Ishikawa (cell line): ENCODE data around the gene IFNE.

Source experiments
- CEBPB ChIP-seq: IDR thresholded peaks from 2 replicates; pipeline ENCODE4 v1.6.1; 2012
- CREB1 ChIP-seq: IDR thresholded peaks from 2 replicates; pipeline ENCODE4 v1.6.1; 2012; ENCODE audit warnings: low read depth
- EP300 ChIP-seq: IDR thresholded peaks from 2 replicates; pipeline ENCODE4 v1.6.1; 2012; ENCODE audit warnings: borderline replicate concordance
- FOXM1 ChIP-seq: IDR thresholded peaks from 2 replicates; pipeline ENCODE4 v1.6.1; 2012; ENCODE audit warnings: low read depth, borderline replicate concordance
- MAX ChIP-seq: IDR thresholded peaks from 2 replicates; pipeline ENCODE4 v1.6.1; 2012
- NFIC ChIP-seq: IDR thresholded peaks from 2 replicates; pipeline ENCODE4 v1.6.1; 2012
- RAD21 ChIP-seq: IDR thresholded peaks from 2 replicates; pipeline ENCODE4 v1.6.1; 2012; ENCODE audit warnings: low read depth
- TAF1 ChIP-seq: IDR thresholded peaks from 2 replicates; pipeline ENCODE4 v1.6.1; 2012; ENCODE audit warnings: low read depth, mild to moderate bottlenecking
- TCF12 ChIP-seq: IDR thresholded peaks from 2 replicates; pipeline ENCODE4 v1.6.1; 2012; ENCODE audit warnings: low read depth
- TEAD4 ChIP-seq: IDR thresholded peaks from 2 replicates; pipeline ENCODE4 v1.6.1; 2012
- USF1 ChIP-seq: IDR thresholded peaks from 2 replicates; pipeline ENCODE4 v1.6.1; 2012
- YY1 ChIP-seq: IDR thresholded peaks from 2 replicates; pipeline ENCODE4 v1.6.1; 2012; ENCODE audit warnings: low read depth
- TF ChIP-seq, protein P1 (sequence below): IDR thresholded peaks from 2 replicates; pipeline ENCODE4 v1.6.1; 2012; ENCODE audit warnings: low read depth, mild to moderate bottlenecking

DNA sequence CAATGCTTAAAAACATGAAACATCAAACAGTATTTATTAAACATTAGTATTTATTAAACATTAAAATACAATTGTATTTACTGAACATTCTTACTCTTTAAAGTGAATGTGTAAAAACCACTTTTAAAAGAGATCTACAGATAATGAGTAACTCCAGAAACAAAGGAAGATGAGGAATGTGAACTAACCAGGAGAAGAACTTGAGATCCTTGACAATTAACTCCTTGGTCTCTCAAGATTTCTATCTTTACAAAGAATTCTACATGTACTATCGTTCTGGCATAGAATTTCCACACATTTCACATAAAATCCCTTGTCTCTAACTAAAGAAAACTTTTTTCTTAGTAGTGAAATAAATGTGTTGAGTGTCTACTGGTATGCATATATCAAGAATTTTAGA is 28.7 kb upstream of the IFNE start:
- TF ChIP-seq, protein P1, sequence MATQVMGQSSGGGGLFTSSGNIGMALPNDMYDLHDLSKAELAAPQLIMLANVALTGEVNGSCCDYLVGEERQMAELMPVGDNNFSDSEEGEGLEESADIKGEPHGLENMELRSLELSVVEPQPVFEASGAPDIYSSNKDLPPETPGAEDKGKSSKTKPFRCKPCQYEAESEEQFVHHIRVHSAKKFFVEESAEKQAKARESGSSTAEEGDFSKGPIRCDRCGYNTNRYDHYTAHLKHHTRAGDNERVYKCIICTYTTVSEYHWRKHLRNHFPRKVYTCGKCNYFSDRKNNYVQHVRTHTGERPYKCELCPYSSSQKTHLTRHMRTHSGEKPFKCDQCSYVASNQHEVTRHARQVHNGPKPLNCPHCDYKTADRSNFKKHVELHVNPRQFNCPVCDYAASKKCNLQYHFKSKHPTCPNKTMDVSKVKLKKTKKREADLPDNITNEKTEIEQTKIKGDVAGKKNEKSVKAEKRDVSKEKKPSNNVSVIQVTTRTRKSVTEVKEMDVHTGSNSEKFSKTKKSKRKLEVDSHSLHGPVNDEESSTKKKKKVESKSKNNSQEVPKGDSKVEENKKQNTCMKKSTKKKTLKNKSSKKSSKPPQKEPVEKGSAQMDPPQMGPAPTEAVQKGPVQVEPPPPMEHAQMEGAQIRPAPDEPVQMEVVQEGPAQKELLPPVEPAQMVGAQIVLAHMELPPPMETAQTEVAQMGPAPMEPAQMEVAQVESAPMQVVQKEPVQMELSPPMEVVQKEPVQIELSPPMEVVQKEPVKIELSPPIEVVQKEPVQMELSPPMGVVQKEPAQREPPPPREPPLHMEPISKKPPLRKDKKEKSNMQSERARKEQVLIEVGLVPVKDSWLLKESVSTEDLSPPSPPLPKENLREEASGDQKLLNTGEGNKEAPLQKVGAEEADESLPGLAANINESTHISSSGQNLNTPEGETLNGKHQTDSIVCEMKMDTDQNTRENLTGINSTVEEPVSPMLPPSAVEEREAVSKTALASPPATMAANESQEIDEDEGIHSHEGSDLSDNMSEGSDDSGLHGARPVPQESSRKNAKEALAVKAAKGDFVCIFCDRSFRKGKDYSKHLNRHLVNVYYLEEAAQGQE: no peak
- TF ChIP-seq MAX (no peak), YY1 (no peak), TCF12 (no peak), TAF1 (no peak), RAD21 (no peak), USF1 (no peak), EP300 (no peak), CEBPB (no peak), NFIC (no peak), FOXM1 (no peak), TEAD4 (no peak), CREB1 (no peak)
